Aorta (tissue), 5 donors: Measurements from ENCODE around the gene NRP2. TPM values are rescaled to one million over a fixed set of nuclear protein-coding genes. Genes with fewer than 3 reads are reported as not detected.

Source experiments
- ATAC-seq: fragments of 200-7000 bp; cut with Tn5 transposase; one replicate; pipeline ENCODE4 v1.9.1; 2022; ENCODE audit warnings: moderate library complexity; ENCODE audit not compliant: low FRiP score
- DNase-seq, 2 donors: peaks; one replicate each; pipeline ENCODE4 v3.0.0-alpha.2; 2020
- H3K27ac ChIP-seq, 2 donors: one replicate each; pipeline ENCODE4 v1.5.1; 2013; ENCODE audit warnings: low read length in 2 of 2, mild to moderate bottlenecking in 2 of 2, moderate library complexity in 2 of 2, control low read depth in 1 of 2, inconsistent platforms in 1 of 2, low read depth in 1 of 2
- H3K27me3 ChIP-seq, 2 donors: one replicate each; pipeline ENCODE4 v1.6.1; 2013; ENCODE audit warnings: control low read depth in 1 of 2, low read length in 1 of 2, mild to moderate bottlenecking in 1 of 2, moderate library complexity in 1 of 2; ENCODE audit not compliant: insufficient read depth in 2 of 2, control insufficient read depth in 1 of 2
- H3K36me3 ChIP-seq, 2 donors: one replicate each; pipeline ENCODE4 v1.6.1; 2013; ENCODE audit warnings: control low read depth in 1 of 2, low read length in 1 of 2, mild to moderate bottlenecking in 1 of 2; ENCODE audit not compliant: insufficient read depth in 2 of 2, control insufficient read depth in 1 of 2
- H3K4me1 ChIP-seq, 2 donors: one replicate each; pipeline ENCODE4 v1.6.1; 2013; ENCODE audit warnings: low read length in 2 of 2, control low read depth in 1 of 2, mild to moderate bottlenecking in 1 of 2, moderate library complexity in 1 of 2; ENCODE audit not compliant: insufficient read depth in 2 of 2, control insufficient read depth in 1 of 2
- H3K4me3 ChIP-seq, 2 donors: one replicate each; pipeline ENCODE4 v1.5.1; 2013; ENCODE audit warnings: low read length in 2 of 2, control low read depth in 1 of 2, mild to moderate bottlenecking in 1 of 2
- H3K9me3 ChIP-seq: one replicate; pipeline ENCODE4 v1.6.1; 2013; ENCODE audit warnings: mild to moderate bottlenecking, low read length; ENCODE audit not compliant: control insufficient read depth
- WGBS, 2 donors: extraction: QIAGEN DNeasy Blood & Tissue Kit; methylation state at CpG; one replicate each; pipeline ENCODE4 v1.1.7; 2013; 5-methylcytosine and 5-hydroxymethylcytosine counted together
- intact Hi-C, 2 donors: fragments of 100-400 bp; cut with DNase I; formaldehyde crosslinking; loops; one replicate each; pipeline versions ENCODE4 v1.14.2 to v1.15.0; 2022
- polyA plus RNA-seq, 2 donors: library from polyadenylated mRNA; stranded (reverse); fragments of 200-250 nt; gene quantifications; one replicate each; pipeline ENCODE4 v1.2.3, GENCODE V29; 2013
- total RNA-seq, 2 donors: library from RNA; stranded (reverse); fragmentation: NEBNext Ultra II Directional; extraction: Animal tissue kit (Norgen Biotek cat#: 25700); gene quantifications; one replicate each; pipeline ENCODE4 v1.2.1, GENCODE V29; 2021
- donor health status: healthy with polysubstance abuse.
- donor health status: Bipolar disorder and iron deficiency.
- donor health status: DM: no; HTN: no; CAD: no.
- donor health status: DM: no; HTN: no; CAD: no.
- donor health status: DM: yes; HTN: yes; CAD: no.

Gene NRP2
- total and polyA plus RNA-seq, 4 donors, result 13.6 to 67.3 (median 28.5) TPM

DNA sequence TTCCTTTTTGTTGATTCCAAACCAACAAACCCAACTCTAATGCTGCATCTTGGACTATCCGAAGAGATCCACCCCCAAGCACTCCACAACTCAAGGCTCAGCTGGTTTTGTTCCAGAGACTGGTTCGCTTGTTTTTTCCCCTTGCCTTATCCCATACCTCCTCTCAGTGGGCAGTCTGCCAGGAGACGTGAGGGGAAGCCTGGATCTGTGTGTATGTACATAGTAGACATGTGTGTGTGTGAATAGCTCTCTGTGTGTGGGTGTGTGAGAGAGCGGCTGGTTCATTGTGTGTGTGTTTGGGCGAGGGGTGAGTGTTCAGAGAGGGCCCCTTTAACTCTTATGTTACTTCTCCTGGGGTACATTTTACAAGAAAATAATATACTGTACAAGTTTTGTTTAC, 94.4 kb downstream of the NRP2 start:
- H3K4me3 ChIP-seq, result no peak overlapping the region
- peaks cover 0 to 2% of the 10 kb centered on the region in 2 donors for H3K4me1 ChIP-seq
- WGBS, 2 donors, result 67 to 80% methylated on average over 5 of the region's 5 CpGs
- ATAC-seq (no peak), DNase-seq (no peak)
- H3K9me3 ChIP-seq, result no peaks in the 10 kb centered on the region
- no peaks in the 10 kb centered on the region for H3K36me3 ChIP-seq
- intact Hi-C loops, result loop anchor here in 1 of 2 donors (2.0 kb wide), 1 partner anchor 150 kb away; no protein-coding TSS in a partner anchor
- H3K27me3 ChIP-seq, result no peaks in the 10 kb centered on the region
- no peak overlapping the region for H3K27ac ChIP-seq

DNA sequence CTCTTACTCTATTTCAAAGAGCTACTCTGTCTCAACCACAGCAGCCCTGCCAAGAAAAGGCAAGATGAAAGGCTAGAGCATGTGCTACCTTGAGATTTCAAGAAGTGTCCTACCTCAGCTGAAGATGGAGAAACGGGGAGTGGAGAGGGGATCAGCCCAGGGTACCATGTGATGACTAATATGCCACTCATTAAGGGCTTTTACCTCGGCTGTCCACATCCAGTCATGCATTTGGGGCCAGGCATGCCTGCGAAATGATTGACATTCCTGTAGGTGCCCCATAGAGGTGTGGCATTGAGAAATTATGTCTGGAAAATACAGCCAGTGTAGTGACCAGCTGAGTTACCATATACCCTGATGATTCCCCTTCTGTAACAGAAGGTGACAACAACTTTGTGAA, 96.1 kb downstream of the NRP2 start:
- intact Hi-C loops, result no loop called here
- Histone ChIP-seq H3K27ac (no peak overlapping the region), H3K9me3 (no peaks in the 10 kb centered on the region), H3K4me3 (no peak overlapping the region), H3K27me3 (no peaks in the 10 kb centered on the region), H3K36me3 (no peaks in the 10 kb centered on the region), H3K4me1 (peaks cover 0 to 2% of the 10 kb centered on the region in 2 donors)
- 94 to 97% methylated on average over 3 of the region's 3 CpGs for WGBS, 2 donors
- ATAC-seq, result no peak
- DNase-seq, result no peak

DNA sequence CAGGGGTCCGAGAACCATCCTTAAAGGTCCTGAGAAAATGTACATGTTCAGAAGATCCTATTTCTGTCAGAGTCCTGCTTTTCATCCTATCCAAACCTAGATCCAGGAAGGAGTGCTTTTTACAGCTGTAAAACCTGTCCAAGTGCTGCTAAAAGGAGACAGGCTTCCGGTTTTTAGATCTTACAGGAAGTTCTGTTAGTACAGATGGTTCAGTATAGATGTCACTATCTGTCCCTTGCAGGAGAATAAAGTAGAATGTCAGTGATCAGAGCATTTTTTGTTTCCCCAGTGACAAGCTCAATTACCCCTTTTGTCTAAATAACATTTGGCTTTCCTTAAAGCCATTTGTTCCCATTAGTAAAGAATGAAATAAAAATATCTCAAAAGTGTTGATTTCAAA, 98.3 kb downstream of the NRP2 start:
- ATAC-seq (no peak), DNase-seq (no peak)
- H3K4me1 ChIP-seq, result peaks cover 0 to 2% of the 10 kb centered on the region in 2 donors
- intact Hi-C loops, result no loop called here
- no peak overlapping the region for H3K27ac ChIP-seq
- WGBS, 2 donors, result 84 to 91% methylated on average over 2 of the region's 2 CpGs
- no peak overlapping the region for H3K4me3 ChIP-seq
- H3K27me3 ChIP-seq, result no peaks in the 10 kb centered on the region
- no peaks in the 10 kb centered on the region for H3K9me3 ChIP-seq
- H3K36me3 ChIP-seq, result no peaks in the 10 kb centered on the region

DNA sequence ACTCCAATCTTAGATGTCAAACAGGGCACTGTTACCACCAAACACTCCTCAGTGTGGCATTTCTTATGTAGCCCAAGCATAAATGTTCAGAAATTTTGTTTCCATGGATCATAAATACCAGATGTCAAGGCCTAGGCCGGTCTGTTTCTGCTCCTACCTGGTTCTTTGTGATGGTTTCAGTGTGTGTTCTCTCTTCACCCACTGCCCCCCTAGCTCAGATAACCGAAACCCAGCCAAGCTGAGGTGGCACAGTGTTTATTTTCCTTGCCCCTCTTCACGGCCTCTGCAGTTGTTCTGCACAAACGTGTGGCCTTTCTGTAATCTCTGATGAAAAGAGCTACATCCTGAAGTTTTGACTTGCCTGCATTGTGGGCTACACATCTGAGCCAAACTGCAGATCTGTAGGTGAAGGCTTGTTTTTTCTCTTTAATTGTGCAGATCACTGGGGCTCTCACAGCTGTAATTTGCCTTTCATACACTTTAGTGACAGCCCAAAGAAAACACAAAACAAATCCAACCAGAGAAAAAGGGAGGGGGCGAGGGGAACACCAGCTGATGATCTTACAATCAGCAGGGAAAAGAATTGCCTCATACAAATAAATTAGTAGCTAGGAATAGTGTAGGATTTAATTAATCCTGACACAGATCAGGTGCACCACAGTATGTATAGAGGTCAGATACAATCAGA, 99.1 kb downstream of the NRP2 start:
- Histone ChIP-seq H3K9me3 (no peaks in the 10 kb centered on the region), H3K27me3 (no peaks in the 10 kb centered on the region), H3K27ac (peak overlapping the region in 1 of 2 donors; percentile 9), H3K36me3 (no peaks in the 10 kb centered on the region), H3K4me3 (no peak overlapping the region), H3K4me1 (peaks cover 0 to 2% of the 10 kb centered on the region in 2 donors)
- WGBS, 2 donors, result 52 to 61% methylated on average over 5 of the region's 5 CpGs
- intact Hi-C loops, result no loop called here
- DNase-seq, result no peak
- ATAC-seq, result no peak

DNA sequence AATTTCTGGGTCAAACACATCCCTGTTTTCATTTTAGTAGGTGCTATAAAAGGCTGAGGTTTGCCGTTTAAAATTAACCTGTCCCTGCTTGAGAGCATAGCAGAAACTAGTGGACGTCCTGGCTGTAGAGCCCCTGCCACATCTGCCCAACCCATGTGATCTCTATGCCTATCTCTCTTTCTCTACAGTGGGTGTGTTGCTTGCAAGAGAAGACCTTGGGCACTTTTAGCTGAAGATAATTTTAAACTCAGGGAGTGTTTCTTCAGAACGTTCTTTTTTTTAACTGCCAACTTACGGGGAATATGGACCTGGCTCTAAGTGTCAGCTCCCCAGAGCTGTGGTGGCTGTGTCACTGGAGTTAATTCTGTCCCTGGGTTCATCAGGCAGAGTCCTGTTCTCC, 100.6 kb downstream of the NRP2 start:
- H3K4me3 ChIP-seq, result no peak overlapping the region
- no peaks in the 10 kb centered on the region for H3K9me3 ChIP-seq
- WGBS, 2 donors, result 82 to 88% methylated on average over 4 of the region's 4 CpGs
- DNase-seq, result no peak
- intact Hi-C loops, result no loop called here
- no peaks in the 10 kb centered on the region for H3K36me3 ChIP-seq
- H3K4me1 ChIP-seq, result peaks cover 0 to 2% of the 10 kb centered on the region in 2 donors
- H3K27ac ChIP-seq, result no peak overlapping the region
- no peaks in the 10 kb centered on the region for H3K27me3 ChIP-seq
- ATAC-seq, result no peak

DNA sequence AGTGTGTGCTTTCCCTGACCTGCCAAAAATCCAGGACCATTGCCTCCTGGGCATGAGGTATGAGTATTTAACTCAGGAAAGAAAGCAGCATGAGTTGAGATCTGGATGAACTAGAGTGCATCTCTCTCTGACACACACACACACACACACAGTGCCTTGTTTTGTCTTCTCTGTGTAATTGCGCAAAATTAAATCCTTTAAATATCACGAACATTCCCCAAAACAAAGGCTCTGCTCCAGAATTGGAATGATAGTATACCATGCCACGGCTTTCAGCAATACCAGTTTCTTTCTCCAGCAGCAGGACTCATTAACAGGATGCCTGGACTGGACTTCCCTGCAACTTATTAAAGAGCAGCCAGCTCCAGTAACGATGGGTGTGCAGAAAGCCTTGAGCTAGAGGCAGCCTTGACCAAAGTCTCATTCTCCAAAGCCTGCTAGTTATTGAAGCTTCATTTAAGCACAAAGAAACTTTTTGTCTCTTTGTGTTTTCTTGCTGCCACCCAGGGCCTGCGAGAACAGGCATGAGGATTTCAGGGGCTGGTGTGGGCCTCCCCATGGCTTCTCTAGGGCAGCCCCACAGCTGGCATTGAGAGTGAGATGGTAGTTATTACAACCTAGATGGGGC, 101.7 kb downstream of the NRP2 start:
- intact Hi-C loops, result no loop called here
- no peak for ATAC-seq
- 96 to 98% methylated on average over 5 of the region's 5 CpGs for WGBS, 2 donors
- Histone ChIP-seq H3K4me3 (no peak overlapping the region), H3K9me3 (no peaks in the 10 kb centered on the region), H3K36me3 (no peaks in the 10 kb centered on the region), H3K27ac (no peak overlapping the region), H3K4me1 (peaks cover 0 to 2% of the 10 kb centered on the region in 2 donors), H3K27me3 (no peaks in the 10 kb centered on the region)
- DNase-seq, result no peak

DNA sequence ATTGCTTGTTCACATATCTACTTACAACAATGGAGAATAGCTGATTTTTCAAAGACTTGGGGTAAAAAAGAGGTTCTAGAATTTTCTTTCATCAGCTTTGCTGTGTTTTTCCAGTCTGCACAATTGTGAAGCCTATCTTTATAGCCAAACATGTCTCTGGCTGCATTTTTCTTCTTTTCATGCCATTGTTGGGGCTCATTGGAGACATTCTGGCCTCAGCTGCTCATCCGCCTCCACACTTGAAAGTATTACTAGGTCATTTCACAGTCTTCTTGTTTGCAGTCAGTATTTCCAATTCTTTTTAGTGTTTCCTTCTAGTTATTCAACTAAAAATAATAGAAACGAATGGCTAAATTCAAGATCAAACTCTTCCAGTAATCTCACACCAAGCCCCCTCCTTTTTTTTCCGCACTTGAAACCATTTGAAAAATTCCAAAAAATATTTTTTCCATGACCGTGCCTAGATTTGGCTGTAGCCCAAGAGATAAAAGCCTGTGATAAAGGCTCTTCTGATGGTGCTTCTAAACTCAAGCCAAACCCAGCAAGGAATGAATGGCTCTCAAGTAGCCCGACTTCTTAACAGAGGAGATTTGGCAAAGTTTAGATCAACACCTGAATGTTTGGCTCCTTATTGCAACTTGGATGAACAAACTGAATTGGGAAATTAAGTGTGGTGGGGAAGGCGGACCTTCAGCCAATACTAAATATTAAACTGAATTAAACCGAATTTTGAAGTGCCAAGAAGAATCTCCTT, 103.4 kb downstream of the NRP2 start:
- Histone ChIP-seq H3K4me1 (peaks cover 0 to 2% of the 10 kb centered on the region in 2 donors), H3K4me3 (no peak overlapping the region), H3K36me3 (no peaks in the 10 kb centered on the region), H3K27me3 (no peaks in the 10 kb centered on the region), H3K27ac (no peak overlapping the region), H3K9me3 (no peaks in the 10 kb centered on the region)
- WGBS, 2 donors, result 42 to 56% methylated on average over 7 of the region's 7 CpGs
- intact Hi-C loops, result no loop called here
- DNase-seq (no peak), ATAC-seq (no peak)

DNA sequence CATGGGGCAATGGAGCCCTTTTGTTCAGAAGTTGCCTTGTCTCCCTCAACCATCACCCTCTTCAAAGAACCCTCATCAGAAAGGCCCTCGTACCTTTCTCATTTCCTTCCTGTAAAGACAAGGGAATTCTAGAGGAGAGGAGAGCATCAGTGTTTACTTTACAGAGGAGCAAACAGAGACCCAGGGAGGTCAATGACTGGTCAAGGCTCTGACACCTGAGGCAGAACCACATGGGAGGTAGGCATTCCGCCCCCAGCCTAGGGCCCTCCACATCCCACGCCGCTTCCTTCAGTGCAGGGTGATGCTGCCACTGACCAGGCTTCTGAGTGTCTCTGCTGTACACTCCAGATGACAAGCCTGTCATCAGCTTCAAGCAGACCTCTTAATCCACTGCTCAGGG, 104.7 kb downstream of the NRP2 start:
- Histone ChIP-seq H3K9me3 (no peaks in the 10 kb centered on the region), H3K27me3 (no peaks in the 10 kb centered on the region), H3K4me1 (no peaks in the 10 kb centered on the region), H3K27ac (no peak overlapping the region), H3K4me3 (no peak overlapping the region), H3K36me3 (no peaks in the 10 kb centered on the region)
- intact Hi-C loops, result no loop called here
- DNase-seq (no peak), ATAC-seq (no peak)
- WGBS, 2 donors, result 95 to 98% methylated on average over 4 of the region's 4 CpGs
